Mesendoderm (in vitro differentiated cells): ENCODE results near the gene LDAH.

Source experiments
- DNase-seq: peaks from one replicate; pipeline ENCODE4 v3.0.0; 2013
- H2AK5ac ChIP-seq: 2 replicates; pipeline ENCODE4 v1.6.1; 2013; ENCODE audit warnings: low read length, inconsistent platforms
- H2BK120ac ChIP-seq: 2 replicates; pipeline ENCODE4 v1.6.1; 2013; ENCODE audit warnings: low read depth, mild to moderate bottlenecking, low read length, moderate library complexity, mixed read lengths
- H2BK15ac ChIP-seq: replicated peaks from 2 replicates; pipeline ENCODE4 v1.6.1; 2013; ENCODE audit warnings: low read depth, mild to moderate bottlenecking, moderate library complexity
- H2BK5ac ChIP-seq: 2 replicates; pipeline ENCODE4 v1.6.1; 2013; ENCODE audit warnings: low read length, inconsistent platforms
- H3K18ac ChIP-seq: 2 replicates; pipeline ENCODE4 v1.6.1; 2013; ENCODE audit warnings: mild to moderate bottlenecking, low read length, mixed read lengths
- H3K23ac ChIP-seq: one replicate; pipeline ENCODE4 v1.6.1; 2013; ENCODE audit warnings: low read length
- H3K27ac ChIP-seq: 2 replicates; pipeline ENCODE4 v1.5.1; 2013; ENCODE audit warnings: low read depth, mild to moderate bottlenecking, inconsistent platforms, low read length, moderate library complexity
- H3K27me3 ChIP-seq: 2 replicates; pipeline ENCODE4 v1.6.1; 2013; ENCODE audit warnings: low read length, control low read depth, mild to moderate bottlenecking, inconsistent platforms; ENCODE audit not compliant: insufficient read depth, poor library complexity
- H3K36me3 ChIP-seq: 2 replicates; pipeline ENCODE4 v1.6.1; 2013; ENCODE audit warnings: low read length, inconsistent platforms; ENCODE audit not compliant: control insufficient read depth, insufficient read depth
- H3K4ac ChIP-seq: one replicate; pipeline ENCODE4 v1.6.1; 2013; ENCODE audit warnings: low read depth, mild to moderate bottlenecking, low read length, moderate library complexity
- H3K4me1 ChIP-seq: 2 replicates; pipeline ENCODE4 v1.6.1; 2013; ENCODE audit warnings: low read depth, low read length, inconsistent platforms; ENCODE audit not compliant: control insufficient read depth
- H3K4me2 ChIP-seq: 2 replicates; pipeline ENCODE4 v1.6.1; 2013; ENCODE audit warnings: low read length
- H3K4me3 ChIP-seq: 2 replicates; pipeline ENCODE4 v1.5.1; 2013; ENCODE audit warnings: mild to moderate bottlenecking, low read length
- H3K56ac ChIP-seq: one replicate; pipeline ENCODE4 v1.6.1; 2013; ENCODE audit warnings: low read length
- H3K79me1 ChIP-seq: 2 replicates; pipeline ENCODE4 v1.6.1; 2013; ENCODE audit warnings: low read length, inconsistent platforms
- H3K79me2 ChIP-seq: 2 replicates; pipeline ENCODE4 v1.6.1; 2013; ENCODE audit warnings: mild to moderate bottlenecking, low read length; ENCODE audit not compliant: control insufficient read depth, insufficient read depth
- H3K9ac ChIP-seq: 2 replicates; pipeline ENCODE4 v1.6.1; 2013; ENCODE audit warnings: low read length, inconsistent platforms
- H4K5ac ChIP-seq: one replicate; pipeline ENCODE4 v1.6.1; 2013; ENCODE audit warnings: low read length
- H4K8ac ChIP-seq: one replicate; pipeline ENCODE4 v1.6.1; 2013; ENCODE audit warnings: low read depth, mild to moderate bottlenecking, control low read depth, low read length, moderate library complexity
- WGBS: extraction: QIAGEN DNeasy Blood & Tissue Kit; methylation state at CpG from one replicate; pipeline ENCODE4 v1.1.7; 2013; ENCODE audit warnings: low lambda C conversion rate, missing lambda C conversion rate; ENCODE audit not compliant: insufficient coverage; ENCODE audit errors: extremely low coverage; 5-methylcytosine and 5-hydroxymethylcytosine counted together

Gene LDAH

GRCh38 chr2:20656561-20656960, 166.3 kb downstream of the LDAH start:
- no peak overlapping the region for H3K4me3 ChIP-seq
- no peak overlapping the region for H3K27ac ChIP-seq
- H3K4me1 ChIP-seq, result no peaks in the 10 kb centered on the region
- H2BK15ac ChIP-seq, result no peak overlapping the region
- no peaks in the 10 kb centered on the region for H3K27me3 ChIP-seq
- WGBS, result no CpG with 5 or more reads among the region's 7 CpGs
- H4K5ac ChIP-seq, result no peak overlapping the region
- no peaks in the 10 kb centered on the region for H3K79me1 ChIP-seq
- DNase-seq, result no peak
- H3K4me2 ChIP-seq, result no peak overlapping the region
- no peak overlapping the region for H3K18ac ChIP-seq
- no peak overlapping the region for H4K8ac ChIP-seq
- no peak overlapping the region for H2BK5ac ChIP-seq
- no peak overlapping the region for H3K4ac ChIP-seq
- H3K36me3 ChIP-seq, result no peaks in the 10 kb centered on the region
- H3K56ac ChIP-seq, result no peak overlapping the region
- no peak overlapping the region for H3K23ac ChIP-seq
- H2AK5ac ChIP-seq, result no peak overlapping the region
- H3K79me2 ChIP-seq, result no peaks in the 10 kb centered on the region
- no peak overlapping the region for H3K9ac ChIP-seq
- H2BK120ac ChIP-seq, result no peak overlapping the region

- H3K27me3 ChIP-seq, result no peaks in the 10 kb centered on the region
- H3K4me3 ChIP-seq, result no peak overlapping the region
- no peaks in the 10 kb centered on the region for H3K79me1 ChIP-seq
- no peaks in the 10 kb centered on the region for H3K36me3 ChIP-seq
- no peak overlapping the region for H3K56ac ChIP-seq
- H4K5ac ChIP-seq, result no peak overlapping the region
- H3K18ac ChIP-seq, result no peak overlapping the region
- no peaks in the 10 kb centered on the region for H3K4me1 ChIP-seq
- no peak overlapping the region for H2BK120ac ChIP-seq
- no peak overlapping the region for H2BK15ac ChIP-seq
- H3K79me2 ChIP-seq, result no peaks in the 10 kb centered on the region
- DNase-seq, result no peak
- H4K8ac ChIP-seq, result no peak overlapping the region
- no peak overlapping the region for H3K27ac ChIP-seq
- no CpG with 5 or more reads among the region's 2 CpGs for WGBS
- no peak overlapping the region for H3K4me2 ChIP-seq
- H3K23ac ChIP-seq, result no peak overlapping the region
- H2AK5ac ChIP-seq, result no peak overlapping the region
- H3K4ac ChIP-seq, result no peak overlapping the region
- no peak overlapping the region for H2BK5ac ChIP-seq
- H3K9ac ChIP-seq, result no peak overlapping the region
Observed at GRCh38 chr2:20654535-20654813, 168.4 kb downstream of the LDAH start.

- no peak overlapping the region for H3K56ac ChIP-seq
- H3K23ac ChIP-seq, result no peak overlapping the region
- H3K27ac ChIP-seq, result no peak overlapping the region
- no peak for DNase-seq
- H4K8ac ChIP-seq, result no peak overlapping the region
- H2AK5ac ChIP-seq, result no peak overlapping the region
- WGBS, result no CpG with 5 or more reads among the region's 7 CpGs
- H2BK15ac ChIP-seq, result no peak overlapping the region
- H3K9ac ChIP-seq, result no peak overlapping the region
- no peaks in the 10 kb centered on the region for H3K36me3 ChIP-seq
- H3K4me3 ChIP-seq, result no peak overlapping the region
- no peak overlapping the region for H3K18ac ChIP-seq
- no peaks in the 10 kb centered on the region for H3K27me3 ChIP-seq
- no peaks in the 10 kb centered on the region for H3K79me1 ChIP-seq
- no peak overlapping the region for H4K5ac ChIP-seq
- no peak overlapping the region for H2BK5ac ChIP-seq
- no peaks in the 10 kb centered on the region for H3K4me1 ChIP-seq
- no peaks in the 10 kb centered on the region for H3K79me2 ChIP-seq
- H2BK120ac ChIP-seq, result no peak overlapping the region
- no peak overlapping the region for H3K4me2 ChIP-seq
- H3K4ac ChIP-seq, result no peak overlapping the region
Observed at GRCh38 chr2:20653695-20654534, 169.0 kb downstream of the LDAH start.

- H3K23ac ChIP-seq, result no peak overlapping the region
- WGBS, result no CpG with 5 or more reads among the region's 11 CpGs
- no peak overlapping the region for H3K27ac ChIP-seq
Observed at GRCh38 chr2:20652673-20653575, 170.0 kb downstream of the LDAH start.

GRCh38 chr2:20652141-20652540, 170.8 kb downstream of the LDAH start:
- Histone ChIP-seq H3K27me3 (no peaks in the 10 kb centered on the region), H3K18ac (no peak overlapping the region), H3K79me1 (no peaks in the 10 kb centered on the region), H3K4me3 (no peak overlapping the region), H3K4me2 (no peak overlapping the region), H2BK5ac (no peak overlapping the region), H3K4ac (no peak overlapping the region), H2BK15ac (no peak overlapping the region), H3K4me1 (no peaks in the 10 kb centered on the region), H4K5ac (no peak overlapping the region), H3K56ac (no peak overlapping the region), H3K27ac (no peak overlapping the region), H3K9ac (no peak overlapping the region), H2BK120ac (no peak overlapping the region), H4K8ac (no peak overlapping the region), H3K36me3 (no peaks in the 10 kb centered on the region), H3K79me2 (no peaks in the 10 kb centered on the region), H2AK5ac (no peak overlapping the region), H3K23ac (no peak overlapping the region)
- DNase-seq, result no peak
- no CpG with 5 or more reads among the region's 7 CpGs for WGBS

More at GRCh38 chr2:20652673-20653575, 170.0 kb downstream of the LDAH start:
- Histone ChIP-seq H3K18ac (no peak overlapping the region), H3K79me1 (no peaks in the 10 kb centered on the region), H3K9ac (no peak overlapping the region), H3K4ac (no peak overlapping the region), H2BK120ac (no peak overlapping the region), H2BK15ac (no peak overlapping the region), H3K79me2 (no peaks in the 10 kb centered on the region), H3K56ac (no peak overlapping the region), H2AK5ac (no peak overlapping the region), H3K4me3 (no peak overlapping the region), H3K36me3 (no peaks in the 10 kb centered on the region), H4K8ac (no peak overlapping the region), H4K5ac (no peak overlapping the region), H2BK5ac (no peak overlapping the region), H3K4me2 (no peak overlapping the region), H3K27me3 (no peaks in the 10 kb centered on the region), H3K4me1 (no peaks in the 10 kb centered on the region)
- no peak for DNase-seq
